ENCODE measurements around the gene PLK5.
A peak's percentile ranks its signal among the peaks of the same experiment; 100 is the strongest.

PLK5 gene

DNA sequence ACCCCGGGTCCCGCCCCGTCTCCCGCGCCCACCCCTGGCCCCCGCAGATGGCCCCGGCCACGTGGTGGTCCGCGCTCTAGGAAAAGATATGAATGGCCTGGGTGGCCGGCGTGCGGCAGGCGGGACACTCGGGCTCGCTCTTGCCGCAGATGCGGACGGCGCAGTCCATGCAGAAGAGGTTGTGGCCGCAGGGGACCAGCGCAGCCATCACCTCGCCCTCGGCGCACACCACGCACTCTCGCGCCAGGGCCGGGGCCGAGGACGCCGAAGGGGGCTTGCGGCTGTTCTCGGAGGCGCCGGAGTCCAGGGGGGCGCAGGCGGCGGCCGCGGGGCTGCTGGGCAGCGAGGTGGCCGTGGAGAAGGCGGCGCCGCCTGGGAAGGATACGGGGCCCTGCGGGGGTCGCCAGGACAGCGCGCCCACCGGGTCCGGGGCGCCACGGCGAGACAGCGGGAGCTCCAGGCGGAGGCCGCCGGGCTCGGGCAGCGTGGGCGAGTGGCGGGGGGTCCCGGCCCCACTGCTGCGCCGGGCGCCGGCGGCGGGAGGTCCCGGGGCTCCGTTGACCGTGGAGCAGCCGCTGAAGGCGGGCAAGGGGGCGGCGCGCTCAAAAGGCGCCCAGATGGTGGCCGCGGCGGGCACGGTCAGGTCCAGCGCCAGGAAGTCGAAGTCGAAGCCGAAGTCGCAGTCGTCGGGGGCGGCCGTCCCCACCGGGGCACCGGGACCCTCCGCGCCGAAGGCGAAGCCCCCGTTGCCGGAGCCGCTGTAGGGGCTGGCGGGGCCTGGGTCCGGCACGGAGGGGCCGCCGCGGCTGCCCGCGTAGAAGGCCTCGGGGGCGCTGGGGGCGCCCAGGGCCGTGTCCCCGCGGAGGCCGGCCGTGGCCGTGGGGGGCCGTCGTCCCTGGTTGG lies 31.9 kb downstream of the PLK5 start:
- DNase-seq (ENCODE audit: low spot score): no peak

DNA sequence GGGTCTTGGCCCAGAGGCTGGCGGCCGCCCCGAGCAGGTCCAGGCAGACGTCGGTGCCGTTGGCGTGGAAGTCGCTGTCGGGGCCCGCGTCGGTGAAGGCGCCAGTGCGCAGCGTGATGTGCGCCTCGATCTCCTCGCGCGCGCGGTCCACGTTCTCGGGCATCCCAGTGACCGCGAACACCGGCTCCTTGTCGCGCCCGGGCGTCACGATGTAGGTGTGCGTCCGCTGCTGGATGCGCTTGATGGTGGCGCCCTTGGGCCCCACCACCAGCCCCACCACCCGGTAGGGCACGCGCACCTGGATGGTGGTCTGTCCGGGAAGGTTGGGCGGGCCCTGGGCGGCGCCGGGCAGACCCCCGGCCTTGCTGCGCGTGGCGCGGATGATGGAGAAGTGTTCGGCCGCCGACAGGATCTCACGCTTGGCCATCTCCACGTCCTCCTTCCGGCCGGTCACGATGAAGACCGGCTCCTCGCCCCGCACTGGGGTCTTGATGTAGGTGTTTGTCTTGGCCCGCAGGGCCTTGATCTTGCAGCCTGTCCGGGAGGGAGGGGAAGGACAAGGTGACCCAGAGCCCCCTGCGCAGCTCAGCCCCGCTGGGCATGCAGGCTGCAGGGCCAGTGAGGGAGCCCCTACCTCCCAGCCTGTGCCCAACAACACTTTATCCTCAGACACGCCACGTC lies 32.7 kb downstream of the PLK5 start:
- DNase-seq (ENCODE audit: low spot score): no peak

DNA sequence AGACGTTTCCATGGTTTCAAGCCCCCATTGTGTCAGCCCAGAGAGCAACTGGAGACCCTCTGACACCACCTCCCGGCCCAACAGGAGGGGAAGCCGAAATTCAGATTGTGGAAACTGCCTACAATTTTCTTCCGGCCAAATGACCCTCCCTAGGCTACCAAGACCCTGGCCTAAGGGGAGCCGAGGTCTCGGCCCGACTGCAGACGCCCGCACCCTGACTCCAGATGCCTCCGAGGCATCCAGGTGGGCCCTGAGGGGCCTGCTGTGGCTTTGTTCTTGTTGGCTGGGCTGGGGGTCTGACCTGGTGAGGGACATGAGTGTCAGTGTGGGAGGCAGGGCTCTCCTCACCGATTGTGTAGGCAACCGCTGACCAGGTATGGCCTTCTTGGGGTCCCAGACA lies 34.7 kb downstream of the PLK5 start:
- DNase-seq (ENCODE audit: low spot score): no peak

DNA sequence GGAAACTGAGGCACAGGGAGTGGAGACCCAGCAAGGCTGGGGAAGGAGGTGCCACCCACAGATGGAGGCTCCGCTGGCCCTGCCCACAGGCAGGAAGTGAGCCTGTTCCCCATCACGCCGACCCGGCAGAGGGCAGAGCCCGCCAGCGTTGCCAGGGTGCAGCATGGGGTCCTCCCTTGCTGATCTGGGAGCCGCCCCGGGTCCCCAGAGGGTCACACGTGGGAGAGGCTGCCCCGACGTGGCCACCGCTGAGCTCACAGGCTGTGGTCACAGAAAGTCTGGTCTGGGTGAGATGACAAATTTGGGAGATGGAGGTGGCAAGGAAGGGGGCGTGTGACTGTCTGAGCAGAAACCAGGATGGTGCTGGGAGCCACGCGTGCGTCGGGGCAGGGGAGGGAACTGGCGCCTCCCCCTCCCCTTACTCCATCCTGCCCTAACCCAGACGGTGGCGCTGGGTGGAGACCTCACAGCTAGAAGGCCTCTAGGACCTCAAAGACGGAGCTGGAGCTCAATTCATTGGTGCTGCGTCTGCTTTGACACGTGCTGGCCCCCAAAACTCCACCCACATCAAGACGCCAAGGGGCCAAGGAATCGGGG lies 36.5 kb downstream of the PLK5 start:
- no peak for DNase-seq (ENCODE audit: low spot score)

DNA sequence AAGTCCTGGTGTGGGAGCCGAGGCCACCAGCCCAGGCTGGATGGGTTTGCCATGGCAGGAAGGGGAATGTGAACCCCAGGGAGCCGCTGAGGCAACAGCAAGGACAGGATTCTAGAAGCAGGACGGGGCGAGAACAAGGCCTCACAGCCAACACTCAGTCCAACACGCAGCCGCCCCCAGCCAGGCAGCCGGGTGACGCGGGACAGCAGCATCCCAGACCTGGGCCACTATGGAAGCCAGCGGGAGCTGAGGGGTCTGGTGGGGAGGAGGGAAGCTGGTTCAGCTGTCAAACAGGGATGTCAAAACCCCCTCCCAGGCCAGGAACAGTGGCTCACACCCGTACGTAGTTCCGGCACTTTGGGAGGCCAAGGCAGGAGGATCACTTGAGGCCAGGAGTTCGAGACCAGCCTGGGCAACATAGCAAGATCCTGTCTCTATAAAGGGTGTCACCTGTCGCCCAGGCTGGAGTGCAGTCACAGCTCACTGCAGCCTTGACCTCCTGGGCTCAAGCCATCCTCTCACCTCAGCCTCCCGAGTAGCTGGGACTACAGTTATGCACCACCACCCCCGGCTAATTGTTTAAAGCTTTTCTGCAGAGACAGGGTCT lies 37.5 kb downstream of the PLK5 start:
- no peak for DNase-seq (ENCODE audit: low spot score)

DNA sequence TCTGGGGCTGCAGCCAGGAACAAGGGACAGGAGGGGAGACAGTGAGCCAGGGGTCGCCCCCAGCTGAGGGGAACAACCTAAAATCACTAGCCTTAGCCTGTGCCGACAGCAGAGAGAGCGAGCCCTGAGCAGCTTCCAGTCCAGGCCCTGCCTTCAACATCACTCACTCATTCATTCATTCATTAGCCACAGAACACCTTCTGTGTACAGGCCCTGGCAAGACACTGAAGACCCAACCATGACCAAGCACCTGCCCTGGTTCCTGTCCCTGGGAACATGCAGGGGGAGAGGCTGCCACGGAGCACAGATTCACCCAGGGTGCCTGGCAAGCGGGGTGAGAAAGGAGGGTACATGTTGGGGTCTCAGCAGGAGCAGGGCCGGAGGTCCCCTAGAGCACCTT lies 39.4 kb downstream of the PLK5 start:
- DNase-seq (ENCODE audit: low spot score): no peak

DNA sequence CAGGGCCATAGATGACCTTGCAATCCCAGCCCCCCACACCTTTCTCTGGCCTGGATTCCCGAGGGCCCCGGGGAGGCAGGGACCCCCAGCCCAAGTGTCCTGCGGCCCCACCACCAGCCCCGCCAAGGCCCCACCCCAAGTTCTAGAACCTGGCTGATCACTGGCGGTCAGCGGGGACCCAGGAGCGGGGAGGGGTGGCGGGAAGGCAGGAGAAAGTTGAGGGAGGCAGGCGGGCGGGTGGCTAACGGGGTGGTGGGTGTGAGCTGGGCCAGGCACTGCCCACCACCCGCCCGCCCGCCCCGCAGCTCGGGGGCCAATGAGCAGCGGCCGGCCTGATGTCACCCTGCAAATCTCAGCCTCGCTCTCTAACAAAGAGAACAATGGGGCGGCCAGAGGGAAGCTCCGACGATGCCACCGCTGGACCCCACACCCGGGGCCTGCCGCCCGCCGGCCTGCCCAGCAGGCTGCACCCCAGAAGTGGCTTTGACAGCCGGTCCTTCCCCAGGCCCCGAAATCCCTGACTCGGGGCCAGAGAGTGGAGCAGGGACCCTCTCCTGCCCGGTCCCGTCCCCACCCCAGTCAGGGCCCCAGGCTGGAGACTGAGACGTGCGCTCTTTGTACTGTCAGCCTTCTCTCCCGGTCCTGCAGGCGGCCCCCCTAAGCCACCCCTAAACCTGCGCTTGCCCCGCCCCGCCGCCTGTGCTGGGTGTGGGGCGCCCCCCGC lies 42.7 kb downstream of the PLK5 start:
- DNase-seq (ENCODE audit: low spot score): peak; percentile 95

DNA sequence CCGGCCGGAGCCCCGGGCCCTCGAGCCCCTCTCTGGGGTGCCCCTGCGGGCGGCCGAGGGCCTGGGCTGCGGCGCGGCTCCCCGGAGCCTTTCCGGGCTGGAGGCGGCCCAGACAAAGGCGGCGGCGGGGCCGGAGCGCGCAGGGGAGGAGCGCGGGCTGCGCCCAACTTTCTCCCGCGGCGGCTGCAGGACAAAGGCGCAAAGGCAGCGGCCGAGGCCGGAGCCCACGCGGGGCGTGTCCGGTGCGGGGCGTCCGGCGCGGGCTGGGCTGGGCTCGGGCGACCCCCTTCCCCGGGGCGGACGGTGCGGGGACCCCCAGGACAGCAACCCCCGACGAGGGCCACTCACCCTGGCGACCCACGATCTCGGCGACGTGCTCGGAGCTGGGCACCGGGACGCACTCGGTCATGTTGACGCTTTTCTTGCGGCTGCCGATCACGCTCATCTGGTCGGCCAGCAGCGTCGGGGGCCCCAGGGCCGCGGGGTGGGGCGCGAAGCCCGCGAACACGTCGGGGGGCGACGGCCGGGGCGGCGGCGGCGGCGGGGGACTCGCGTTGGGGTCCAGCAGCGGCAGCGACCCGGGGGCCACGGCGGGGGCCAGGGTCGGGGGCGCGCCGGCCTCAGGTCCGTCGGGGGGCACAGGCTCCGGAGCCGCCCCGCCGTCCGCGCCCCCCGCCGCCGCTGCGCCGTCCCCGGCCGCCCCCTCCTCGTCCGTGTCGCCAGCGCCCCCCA lies 43.4 kb downstream of the PLK5 start:
- DNase-seq (ENCODE audit: low spot score): peak; percentile 83

DNA sequence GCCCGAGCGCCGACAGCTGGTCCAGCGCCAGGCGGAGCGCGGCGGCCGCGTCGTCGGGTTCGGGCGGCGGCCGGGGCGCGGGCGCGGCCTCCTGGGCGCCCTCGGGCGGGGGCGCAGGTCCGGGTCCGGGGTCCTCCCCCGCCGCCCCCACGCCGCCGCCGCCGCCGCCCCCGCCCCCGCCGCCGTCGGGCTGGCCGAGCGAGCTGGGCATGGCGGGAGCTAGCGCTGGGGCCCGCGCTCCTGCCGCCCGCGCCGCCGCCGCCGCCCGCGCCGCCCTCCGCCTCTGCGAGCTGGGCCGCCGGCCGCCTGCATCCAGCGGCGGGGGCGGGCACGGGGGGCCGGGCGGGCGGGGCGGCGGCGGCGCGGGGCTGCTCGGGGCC lies 44.0 kb downstream of the PLK5 start:
- DNase-seq (ENCODE audit: low spot score): no peak

DNA sequence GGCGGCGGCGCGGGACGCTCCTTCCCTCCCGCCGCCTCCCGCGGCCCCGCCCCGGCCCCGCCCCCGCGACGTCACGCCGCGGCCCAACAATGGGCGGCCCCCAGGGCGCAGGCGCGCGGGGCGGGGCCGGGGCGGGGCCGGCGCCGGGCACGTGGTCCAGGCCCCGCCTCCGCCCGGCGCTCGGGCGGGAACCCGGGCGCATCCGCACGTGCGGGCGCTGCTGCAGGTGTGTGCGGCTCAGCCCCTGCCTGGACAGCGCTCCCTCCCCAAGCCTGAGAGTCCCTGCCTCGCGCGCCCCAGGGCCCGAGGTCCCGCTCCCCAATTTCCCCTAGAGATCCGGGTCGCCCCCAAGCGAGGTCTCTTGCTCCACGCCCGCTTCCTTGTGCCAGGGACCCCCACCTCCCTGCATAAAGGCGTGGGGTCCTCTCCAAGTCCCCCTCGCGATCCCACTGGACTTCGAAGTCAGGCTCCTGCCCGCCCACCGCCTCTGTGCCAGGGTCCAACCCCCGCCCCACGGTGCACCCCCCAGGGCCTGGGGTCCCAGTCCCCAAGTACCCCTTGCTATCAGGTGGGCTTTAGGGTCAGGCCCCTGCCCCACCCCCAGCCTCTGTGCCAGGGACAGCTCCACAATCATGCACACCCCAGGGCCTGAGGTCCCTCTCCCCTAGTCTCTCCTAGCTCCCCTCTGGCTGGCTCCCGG lies 44.6 kb downstream of the PLK5 start, which contains the start of gene MEX3D:
Gene MEX3D, minus strand, starts transcription at position 6 of the 700 bp plus-strand sequence. CDS start 267 bp downstream, outside the sequence.
- DNase-seq (ENCODE audit: low spot score): peak; percentile 100

DNA sequence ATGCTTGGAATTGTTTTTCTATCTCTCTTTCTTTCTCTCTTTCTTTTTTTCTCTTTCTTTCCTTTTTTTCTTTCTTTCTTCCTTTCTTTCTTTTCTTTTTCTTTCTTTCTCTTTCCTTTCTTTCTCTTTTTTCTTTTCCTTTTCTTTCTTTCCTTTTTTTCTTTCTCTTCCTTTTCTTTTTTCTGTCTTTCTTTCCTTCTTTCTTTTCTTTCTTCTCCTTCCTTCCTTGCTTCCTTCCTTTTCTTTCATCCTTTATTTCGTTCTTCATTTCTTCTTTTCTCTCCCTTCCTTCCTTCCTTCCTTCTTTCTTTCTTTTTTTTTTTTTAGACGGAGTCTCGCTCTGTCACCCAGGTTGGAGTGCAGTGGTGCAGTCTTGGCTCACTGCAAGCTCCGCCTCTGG lies 46.1 kb downstream of the PLK5 start:
- no peak for DNase-seq (ENCODE audit: low spot score)

DNA sequence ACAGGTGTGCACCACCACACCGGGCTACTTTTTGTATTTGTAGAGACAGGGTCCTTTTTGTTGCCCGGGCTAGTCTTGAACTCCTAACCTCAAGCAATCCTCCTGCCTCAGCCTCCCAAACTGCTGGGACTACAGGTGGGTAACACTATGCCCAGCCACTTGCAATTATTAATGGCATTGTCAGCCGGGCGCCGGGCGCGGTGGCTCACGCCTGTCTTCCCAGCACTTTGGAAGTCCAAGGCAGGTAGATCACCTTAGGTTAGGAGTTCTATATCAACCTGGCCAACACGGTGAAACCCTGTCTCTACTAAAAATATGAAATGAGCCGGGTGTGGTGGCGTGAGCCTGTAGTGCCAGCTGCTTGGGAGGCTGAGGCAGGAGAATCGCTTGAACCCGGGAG lies 47.0 kb downstream of the PLK5 start:
- DNase-seq (ENCODE audit: low spot score): no peak

DNA sequence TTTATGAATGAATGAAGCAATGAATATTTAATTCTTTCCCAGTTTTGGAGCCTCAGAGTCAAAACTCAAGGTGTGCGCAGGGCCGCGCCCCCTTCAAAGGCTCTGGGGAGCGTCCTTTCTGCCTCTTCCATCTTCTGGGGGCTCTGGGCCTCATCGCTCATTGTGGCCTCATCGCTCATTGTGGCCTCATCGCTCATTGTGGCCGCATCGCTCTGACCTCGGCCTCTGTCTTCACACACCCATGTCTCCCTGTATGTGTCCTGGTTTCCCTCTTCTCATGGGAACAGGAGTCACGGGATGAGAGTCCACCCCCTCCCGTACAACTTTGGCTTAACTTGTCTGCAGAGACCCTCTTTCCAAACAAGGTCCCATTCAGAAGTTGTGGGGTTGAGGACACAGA lies 47.5 kb downstream of the PLK5 start:
- DNase-seq (ENCODE audit: low spot score): no peak

DNA sequence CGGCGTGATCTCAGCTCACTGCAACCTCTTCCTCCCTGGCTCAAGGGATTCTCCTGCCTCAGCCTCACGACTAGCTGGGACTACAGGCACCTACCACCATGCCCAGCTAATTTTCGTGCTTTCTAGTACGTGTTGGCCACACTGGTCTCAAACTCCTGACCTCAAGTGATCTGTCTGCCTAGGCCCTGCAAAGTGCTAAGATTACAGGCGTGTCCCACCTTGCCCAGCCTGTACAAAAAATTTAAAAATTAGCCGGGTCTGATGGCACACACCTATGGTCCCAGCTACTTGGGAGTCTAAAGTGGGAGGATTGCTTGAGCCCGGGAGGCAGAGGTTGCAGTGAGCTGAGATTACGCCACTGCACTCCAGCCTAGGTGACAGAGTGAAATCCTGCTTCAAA lies 48.9 kb downstream of the PLK5 start:
- DNase-seq (ENCODE audit: low spot score): no peak

DNA sequence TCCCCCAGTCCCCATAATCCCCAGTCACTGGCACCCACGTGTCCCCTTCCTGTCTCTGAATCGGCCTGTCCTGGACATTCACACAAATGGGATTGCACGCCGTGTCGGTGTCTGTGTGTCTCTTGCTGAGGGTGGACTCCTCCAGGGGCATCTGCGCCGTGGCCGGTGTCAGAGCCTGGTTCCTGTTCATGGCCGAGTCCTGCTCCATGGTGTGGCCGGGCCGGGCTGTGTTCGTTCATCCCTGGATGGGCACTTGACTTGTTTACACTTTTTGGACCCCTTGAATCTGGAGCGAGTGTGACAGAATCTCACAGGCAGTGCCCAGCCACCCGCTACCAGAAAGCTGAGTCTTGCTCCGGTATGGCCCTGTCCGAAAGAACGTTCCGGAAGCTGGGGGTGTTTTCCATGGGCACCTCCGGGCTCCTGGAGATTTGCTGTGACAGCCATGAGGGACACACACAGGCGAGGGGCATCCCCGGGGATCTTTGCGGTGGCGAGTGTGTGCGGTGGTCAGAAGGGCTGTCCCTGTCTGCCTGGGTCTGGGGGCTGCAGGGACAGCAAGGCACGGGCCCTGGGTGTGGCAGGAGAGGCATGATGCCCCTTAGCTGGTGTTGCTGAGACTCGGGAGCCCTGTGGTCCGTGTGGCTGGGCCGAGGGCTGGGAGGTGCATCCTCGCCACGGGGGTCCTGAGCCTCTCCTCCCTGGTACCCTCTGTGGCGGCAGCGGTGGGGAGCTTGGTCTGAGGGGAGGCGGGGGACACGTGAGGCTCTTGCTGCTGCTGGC lies 50.7 kb downstream of the PLK5 start:
- no peak for DNase-seq (ENCODE audit: low spot score)

DNA sequence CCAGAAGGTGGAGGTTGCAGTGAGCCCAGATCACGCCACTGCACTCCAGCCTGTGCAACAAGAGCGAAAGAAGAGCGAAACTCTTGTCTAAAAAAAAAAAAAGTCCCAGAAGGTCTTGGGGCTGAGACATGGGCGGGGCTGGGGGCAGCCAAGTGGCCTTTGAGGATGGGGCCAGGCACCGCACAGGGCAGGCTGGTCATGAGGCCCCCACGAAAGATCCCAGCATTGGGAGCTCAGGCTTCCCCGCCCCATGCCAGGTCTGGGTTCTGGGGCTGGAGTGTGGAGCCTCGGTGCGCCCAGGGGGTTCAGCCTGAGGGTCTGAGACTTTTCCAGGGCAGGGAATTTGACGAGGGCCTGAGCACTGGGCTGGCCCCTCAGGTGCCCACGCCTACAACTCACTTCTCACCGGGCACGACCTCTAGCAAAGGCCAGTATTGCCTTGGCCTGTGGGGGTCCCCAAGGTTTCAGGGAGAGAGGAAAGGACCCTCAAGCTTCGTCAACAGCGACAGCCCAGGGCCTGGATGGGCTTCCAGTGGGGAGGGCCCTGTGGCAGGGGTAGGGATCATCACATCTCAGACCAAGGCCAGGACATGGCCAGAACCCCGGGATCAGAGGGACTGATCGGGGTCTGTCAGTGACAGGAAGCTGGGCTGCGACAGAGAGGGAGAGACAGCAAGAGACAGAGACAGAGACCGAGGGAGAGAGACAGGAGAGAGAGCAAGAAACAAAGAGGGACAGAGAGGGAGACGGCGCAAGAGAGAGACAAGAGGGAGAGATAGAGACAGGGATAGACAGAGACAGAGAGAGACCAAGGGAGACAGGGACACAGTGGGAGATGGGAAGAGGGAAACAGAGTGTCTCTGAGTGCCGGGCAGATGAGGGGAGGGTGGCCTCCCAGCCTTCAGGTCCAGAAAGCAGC lies 51.7 kb downstream of the PLK5 start:
- no peak for DNase-seq (ENCODE audit: low spot score)

DNA sequence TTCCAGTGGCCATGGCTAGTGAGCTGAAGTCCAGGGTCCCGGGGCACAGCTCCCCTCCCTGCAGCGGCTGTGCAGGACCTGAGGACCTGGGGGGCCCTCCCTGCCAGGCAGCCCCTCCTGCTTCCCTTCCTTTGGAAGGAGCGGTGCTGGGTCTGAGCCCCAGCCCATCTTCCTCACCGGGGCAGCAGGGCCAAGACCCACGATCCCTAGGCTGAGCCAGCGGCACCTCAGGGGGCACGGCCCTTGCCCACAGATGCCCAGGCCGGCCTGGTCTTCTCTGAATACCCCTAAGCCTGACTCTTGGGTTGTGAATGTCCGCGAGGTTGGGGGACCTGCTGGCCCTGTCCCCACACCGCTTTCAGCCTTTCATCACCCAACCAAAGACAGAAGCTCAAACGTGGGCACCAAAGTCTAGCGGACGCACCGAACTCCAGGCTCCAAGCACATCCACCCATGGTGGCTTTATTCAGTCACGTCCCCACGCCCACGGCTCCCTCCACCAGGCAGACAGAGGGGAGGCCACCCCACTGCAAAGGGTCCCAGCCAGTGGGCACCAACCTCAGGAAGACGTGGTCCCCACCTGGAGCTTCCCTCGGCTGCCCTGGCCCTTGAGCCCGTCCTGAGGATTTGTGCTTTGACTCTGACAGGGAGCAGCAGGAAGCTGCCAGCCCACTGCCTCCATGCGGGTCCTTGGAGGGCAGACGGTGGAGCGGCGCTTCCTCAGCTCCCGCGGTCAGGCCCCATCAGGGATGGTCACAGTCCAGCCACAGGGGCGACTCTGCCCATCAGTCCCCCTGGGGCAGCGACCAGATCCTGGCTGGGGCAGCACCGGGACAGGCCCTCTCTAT lies 52.6 kb downstream of the PLK5 start:
- DNase-seq (ENCODE audit: low spot score): no peak
